OCI-LY7 (cell line): ENCODE results near the gene TBATA. TPM values are rescaled to one million over a fixed set of nuclear protein-coding genes. Genes with fewer than 3 reads are reported as not detected.

Source experiments
- BruUV-seq: library from RNA; stranded (reverse); fragments of 400-500 nt; replicated peaks from 2 replicates; lab custom pipeline; 2021; lab: Mats Ljungman, UMichigan
- CTCF ChIA-PET: fragments of 300-600 bp; sonication (Branson Sonifier 250); formaldehyde crosslinking; loops from one replicate; lab custom pipeline; 2022; ENCODE audit warnings: antibody characterized with exemption; ENCODE audit not compliant: unreplicated experiment; lab: Charles Lee
- POLR2A ChIA-PET: fragments of 300-600 bp; sonication (Branson Sonifier 250); formaldehyde crosslinking; loops from one replicate; lab custom pipeline; 2022; ENCODE audit warnings: antibody characterized with exemption; lab: Charles Lee
- DNase-seq: peaks from one replicate; pipeline ENCODE4 v3.0.0-alpha.2; 2015; ENCODE audit warnings: low spot score
- H2AFZ ChIP-seq: fragments of 200-600 bp; sonication (generic), shearing (Covaris generic); 2 replicates; pipeline ENCODE4 v1.6.1; 2014; ENCODE audit warnings: mild to moderate bottlenecking, antibody characterized with exemption, low read length, moderate library complexity
- H3K27ac ChIP-seq: fragments of 200-600 bp; sonication (generic); 2 replicates; pipeline ENCODE4 v1.5.1; 2014; ENCODE audit warnings: mixed run types, low read depth, mild to moderate bottlenecking, moderate library complexity, low read length, inconsistent platforms; ENCODE audit not compliant: poor library complexity, severe bottlenecking
- H3K36me3 ChIP-seq: fragments of 200-600 bp; sonication (generic); 2 replicates; pipeline ENCODE4 v1.6.1; 2014; ENCODE audit warnings: mild to moderate bottlenecking, antibody characterized with exemption, low read length, moderate library complexity, mixed read lengths; ENCODE audit not compliant: insufficient read depth
- H3K4me1 ChIP-seq: fragments of 200-600 bp; sonication (generic); 2 replicates; pipeline ENCODE4 v1.5.1; 2014; ENCODE audit warnings: mild to moderate bottlenecking, low read length; ENCODE audit not compliant: insufficient read depth, poor library complexity, severe bottlenecking
- H3K4me2 ChIP-seq: fragments of 200-600 bp; sonication (generic); 2 replicates; pipeline ENCODE4 v1.6.1; 2014; ENCODE audit warnings: mild to moderate bottlenecking, low read length
- H3K4me3 ChIP-seq: fragments of 200-600 bp; sonication (generic); 2 replicates; pipeline ENCODE4 v1.5.1; 2014; ENCODE audit warnings: mild to moderate bottlenecking, low read depth, low read length; ENCODE audit not compliant: poor library complexity, severe bottlenecking
- H3K79me2 ChIP-seq: fragments of 200-600 bp; sonication (generic); 2 replicates; pipeline ENCODE4 v1.6.1; 2016; ENCODE audit warnings: low read depth, mild to moderate bottlenecking, low read length, moderate library complexity, mixed read lengths; ENCODE audit not compliant: insufficient read depth
- H3K9me2 ChIP-seq: fragments of 200-600 bp; sonication (generic); 2 replicates; pipeline ENCODE4 v1.6.1; 2016; ENCODE audit warnings: mild to moderate bottlenecking, low read length, mixed read lengths; ENCODE audit not compliant: insufficient read depth
- H3K9me3 ChIP-seq: fragments of 200-600 bp; sonication (generic); 2 replicates; pipeline ENCODE4 v1.6.1; 2014; ENCODE audit warnings: mild to moderate bottlenecking, mixed run types, low read length, mixed read lengths
- H4K20me1 ChIP-seq: fragments of 200-600 bp; sonication (generic); 2 replicates; pipeline ENCODE4 v1.6.1; 2014; ENCODE audit warnings: mild to moderate bottlenecking, antibody characterized with exemption, low read length, moderate library complexity, mixed read lengths; ENCODE audit not compliant: insufficient read depth
- CTCF ChIP-seq: fragments of 200-600 bp; sonication (generic); conservative IDR thresholded peaks from 2 replicates; pipeline ENCODE4 v1.5.1; 2014; ENCODE audit warnings: mild to moderate bottlenecking, antibody characterized with exemption, low read length, moderate library complexity, mixed read lengths
- EZH2phosphoT487 ChIP-seq: fragments of 200-600 bp; sonication (generic); IDR thresholded peaks from 2 replicates; pipeline ENCODE4 v1.6.1; 2018; ENCODE audit warnings: low read depth, borderline replicate concordance, mild to moderate bottlenecking, mixed run types, antibody characterized with exemption, low read length, moderate library complexity, mixed read lengths
- intact Hi-C: fragments of 100-400 bp; cut with micrococcal nuclease; formaldehyde crosslinking; loops from one replicate; pipeline ENCODE4 v1.10.0; 2022; ENCODE audit not compliant: unreplicated experiment
- total RNA-seq, 2 experiments: library from RNA; depleted of rRNA in 1 of 2; stranded (reverse); fragments of >200 nt in 1 of 2; shearing (Covaris generic) in 1 of 2; gene quantifications; 2 replicates each; pipeline ENCODE4 v1.2.3, GENCODE V29; 2014 to 2022

Gene TBATA
- total RNA-seq, 2 experiments from 2014 or later, result not detected

GRCh38 chr10:70807556-70807955 lies 22.4 kb upstream of the TBATA start:
- no peak overlapping the region for H3K27ac ChIP-seq
- H4K20me1 ChIP-seq, result no peaks in the 10 kb centered on the region
- no peak overlapping the region for H3K4me2 ChIP-seq
- BruUV-seq, result no TSS peak
- ChIA-PET POLR2A (interaction anchor here (0.5 kb wide), 1 partner anchor 28 kb away, joined by 3 read pairs; no protein-coding TSS in a partner anchor), CTCF (no interaction called here)
- no peak overlapping the region for H3K4me3 ChIP-seq
- intact Hi-C loops, result no loop called here
- TF ChIP-seq CTCF (no peak), EZH2phosphoT487 (no peak)
- no peaks in the 10 kb centered on the region for H3K36me3 ChIP-seq
- no peaks in the 10 kb centered on the region for H3K79me2 ChIP-seq
- no peak overlapping the region for H2AFZ ChIP-seq
- H3K9me2 ChIP-seq, result no peaks in the 10 kb centered on the region
- H3K9me3 ChIP-seq, result no peaks in the 10 kb centered on the region
- no peak for DNase-seq
- H3K4me1 ChIP-seq, result no peaks in the 10 kb centered on the region

- Histone ChIP-seq H3K4me3 (no peak overlapping the region), H3K27ac (no peak overlapping the region), H3K36me3 (no peaks in the 10 kb centered on the region), H3K9me2 (no peaks in the 10 kb centered on the region), H3K4me2 (no peak overlapping the region), H2AFZ (no peak overlapping the region), H3K4me1 (no peaks in the 10 kb centered on the region), H3K79me2 (no peaks in the 10 kb centered on the region), H3K9me3 (no peaks in the 10 kb centered on the region), H4K20me1 (no peaks in the 10 kb centered on the region)
- intact Hi-C loops, result no loop called here
- no peak for DNase-seq
- BruUV-seq, result no TSS peak
- POLR2A ChIA-PET, result no interaction called here
- CTCF ChIA-PET, result no interaction called here
- TF ChIP-seq EZH2phosphoT487 (no peak), CTCF (no peak)
These were observed 21.7 kb upstream of the TBATA start for GRCh38 chr10:70806841-70807240.

- Histone ChIP-seq H3K9me2 (no peaks in the 10 kb centered on the region), H3K4me1 (no peaks in the 10 kb centered on the region), H3K4me3 (no peak overlapping the region), H3K79me2 (no peaks in the 10 kb centered on the region), H3K4me2 (no peak overlapping the region), H3K36me3 (no peaks in the 10 kb centered on the region), H3K27ac (no peak overlapping the region), H3K9me3 (no peaks in the 10 kb centered on the region), H4K20me1 (no peaks in the 10 kb centered on the region), H2AFZ (no peak overlapping the region)
- POLR2A ChIA-PET, result no interaction called here
- TF ChIP-seq CTCF, result no peak
- no peak for TF ChIP-seq EZH2phosphoT487
- BruUV-seq, result no TSS peak
- no peak for DNase-seq
- intact Hi-C loops, result no loop called here
- CTCF ChIA-PET, result interaction anchor here (0.7 kb wide), 1 partner anchor 257 kb away, joined by 3 read pairs; no protein-coding TSS in a partner anchor
These were observed 20.5 kb upstream of the TBATA start for GRCh38 chr10:70805619-70806215.
